BLaER1 treated with 17β-estradiol and CSF1 and Interleukin-3, amounts not matched to agents 10 nM and 100 nM (cell line): ENCODE data around the gene GABRB2.
A peak's percentile ranks its signal among the peaks of the same experiment; 100 is the strongest.
"Not testable (repeated sequence)": the region's sequence is repeated elsewhere in the genome, so short reads cannot be mapped to it uniquely, and the experiment has no call there.

Experiments used
- H3K27ac ChIP-seq, 11 experiments: shearing (Covaris generic); formaldehyde crosslinking; 2 replicates each; pipeline ENCODE4 v1.8.1; 2022
- H3K27me3 ChIP-seq, 11 experiments: shearing (Covaris generic); formaldehyde crosslinking; 2 replicates each; pipeline ENCODE4 v1.8.1; 2022
- H3K36me3 ChIP-seq, 11 experiments: shearing (Covaris generic); formaldehyde crosslinking; 2 replicates each; pipeline ENCODE4 v1.8.1; 2022
- H3K4me1 ChIP-seq, 10 experiments: shearing (Covaris generic); formaldehyde crosslinking; 2 replicates each; pipeline ENCODE4 v1.8.1; 2022
- H3K4me2 ChIP-seq, 11 experiments: shearing (Covaris generic); formaldehyde crosslinking; 2 replicates each; pipeline ENCODE4 v1.8.1; 2022
- H3K4me3 ChIP-seq, 10 experiments: shearing (Covaris generic); formaldehyde crosslinking; 2 replicates each; pipeline ENCODE4 v1.8.1; 2022
- H3K9ac ChIP-seq, 11 experiments: shearing (Covaris generic); formaldehyde crosslinking; 2 replicates each; pipeline ENCODE4 v1.8.1; 2022
- H3K9me3 ChIP-seq, 11 experiments: shearing (Covaris generic); formaldehyde crosslinking; replicated peaks in 1 of 11; 2 replicates each; pipeline ENCODE4 v1.8.1; 2022
- H4K20me1 ChIP-seq, 11 experiments: shearing (Covaris generic); formaldehyde crosslinking; 2 replicates each; pipeline ENCODE4 v1.8.1; 2022
- Cebpa-rat ChIP-seq, 11 experiments: shearing (Covaris generic); IDR thresholded peaks; 2 replicates each; pipeline ENCODE4 v1.8.1; 2022

The GABRB2 gene

DNA sequence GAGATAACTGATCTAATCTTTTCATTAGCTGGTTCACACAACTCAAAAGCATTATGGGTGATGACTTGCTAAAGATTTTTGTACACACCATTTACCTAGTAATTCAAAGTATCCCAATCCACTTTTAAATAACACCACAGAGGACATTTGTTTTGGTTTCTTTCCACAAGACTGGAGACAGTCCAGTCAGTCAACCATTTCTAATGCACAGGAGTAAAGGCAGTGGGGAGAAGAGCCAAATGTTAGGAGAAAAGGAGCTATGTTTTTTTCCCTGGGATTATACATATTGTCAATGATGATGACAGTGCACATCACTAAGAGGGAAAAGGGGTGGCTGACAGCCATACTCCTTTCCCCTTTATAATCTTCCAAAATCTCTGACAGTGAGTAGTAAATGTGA, 240.9 kb downstream of the GABRB2 start:
- no peak for TF ChIP-seq Cebpa-rat (IDR thresholded peaks at IDR 0.05)
- no peaks in the 10 kb centered on the region for H3K36me3 ChIP-seq
- peaks cover 0 to 20% (median 7%) of the 10 kb centered on the region in 10 experiments; a peak in 13 of 20 replicates for H3K4me1 ChIP-seq
- H3K4me3 ChIP-seq: no peak overlapping the region
- no peaks in the 10 kb centered on the region for H3K27me3 ChIP-seq
- H3K4me2 ChIP-seq: no peak overlapping the region
- no peak overlapping the region for H3K9ac ChIP-seq
- no peaks in the 10 kb centered on the region for H4K20me1 ChIP-seq
- peaks cover 0 to 17% (median 4%) of the 10 kb centered on the region in 11 experiments; a peak in 7 of 22 replicates for H3K9me3 ChIP-seq
- H3K27ac ChIP-seq: no peak overlapping the region

GRCh38 chr5:161302559-161302958, 244.0 kb downstream of the GABRB2 start:
- H3K4me2 ChIP-seq: peak overlapping the region in 7 of 11 experiments; percentile 2 to 64 (median 34); a peak in 12 of 22 replicates

GRCh38 chr5:161301586-161301985, 244.9 kb downstream of the GABRB2 start:
- Histone ChIP-seq H3K4me2 (peak overlapping the region in 1 of 11 experiments; percentile 14; a peak in 1 of 22 replicates), H3K4me3 (no peak overlapping the region), H3K4me1 (peaks cover 5 to 20% (median 10%) of the 10 kb centered on the region in 10 experiments; a peak in 17 of 20 replicates), H4K20me1 (no peaks in the 10 kb centered on the region), H3K9me3 (peaks cover 0 to 14% (median 9%) of the 10 kb centered on the region in 11 experiments; a peak in 15 of 22 replicates), H3K27ac (no peak overlapping the region), H3K27me3 (no peaks in the 10 kb centered on the region), H3K9ac (no peak overlapping the region), H3K36me3 (no peaks in the 10 kb centered on the region)
- TF ChIP-seq Cebpa-rat (IDR thresholded peaks at IDR 0.05): no peak

More at GRCh38 chr5:161302559-161302958, 244.0 kb downstream of the GABRB2 start:
- peaks cover 5 to 20% (median 10%) of the 10 kb centered on the region in 10 experiments; a peak in 17 of 20 replicates for H3K4me1 ChIP-seq
- no peaks in the 10 kb centered on the region for H3K36me3 ChIP-seq
- H3K9me3 ChIP-seq: peaks cover 0 to 14% (median 9%) of the 10 kb centered on the region in 11 experiments; a peak in 14 of 22 replicates
- H3K27me3 ChIP-seq: no peaks in the 10 kb centered on the region
- H3K27ac ChIP-seq: no peak overlapping the region
- no peaks in the 10 kb centered on the region for H4K20me1 ChIP-seq
- no peak for TF ChIP-seq Cebpa-rat (IDR thresholded peaks at IDR 0.05)
- no peak overlapping the region for H3K4me3 ChIP-seq
- no peak overlapping the region for H3K9ac ChIP-seq

GRCh38 chr5:161299053-161299452, 247.5 kb downstream of the GABRB2 start:
- Histone ChIP-seq H3K4me3 (no peak overlapping the region), H3K4me1 (peaks cover 5 to 24% (median 10%) of the 10 kb centered on the region in 10 experiments; a peak in 17 of 20 replicates), H3K9me3 (peaks cover 0 to 14% (median 9%) of the 10 kb centered on the region in 11 experiments; a peak in 15 of 22 replicates), H3K27me3 (no peaks in the 10 kb centered on the region), H3K4me2 (peak overlapping the region in 2 of 11 experiments; percentile 31 to 63; a peak in 4 of 22 replicates), H4K20me1 (no peaks in the 10 kb centered on the region), H3K36me3 (no peaks in the 10 kb centered on the region), H3K9ac (no peak overlapping the region), H3K27ac (no peak overlapping the region)
- no peak for TF ChIP-seq Cebpa-rat (IDR thresholded peaks at IDR 0.05)

- H3K4me1 ChIP-seq: peaks cover under 1 to 24% (median 3%) of the 10 kb centered on the region in 10 experiments; a peak in 16 of 20 replicates
- not testable (repeated sequence) for H3K27ac ChIP-seq, H3K36me3 ChIP-seq, H4K20me1 ChIP-seq, H3K4me3 ChIP-seq, H3K9ac ChIP-seq, H3K27me3 ChIP-seq, H3K4me2 ChIP-seq
- peaks cover 0 to 14% (median 9%) of the 10 kb centered on the region in 11 experiments; a peak in 15 of 22 replicates for H3K9me3 ChIP-seq
These were observed 249.1 kb downstream of the GABRB2 start for GRCh38 chr5:161297388-161297787.

DNA sequence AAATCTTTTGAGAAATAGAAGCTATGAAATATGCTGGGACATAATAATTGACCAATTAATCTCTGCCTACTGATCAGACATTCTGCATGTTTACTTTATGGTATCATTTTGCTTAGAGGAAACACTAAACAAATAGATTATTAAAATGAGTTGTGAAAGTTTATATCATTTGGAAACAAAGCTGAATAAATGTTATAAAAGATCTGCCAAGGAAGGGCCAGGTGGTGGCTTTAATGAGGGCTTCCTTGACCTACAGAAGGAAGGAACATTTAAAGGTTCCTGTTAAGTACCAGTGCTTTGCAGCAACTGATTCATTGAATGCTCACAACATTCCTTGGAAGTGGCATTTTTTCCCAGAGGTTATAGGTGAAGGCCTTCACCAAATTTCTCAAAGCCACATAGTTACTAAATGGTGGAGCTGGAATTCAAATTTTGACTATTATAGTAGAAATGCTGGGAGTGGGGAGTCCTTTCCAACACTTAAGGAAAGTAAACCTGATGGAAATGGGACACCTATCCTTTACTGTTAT, 250.7 kb downstream of the GABRB2 start:
- no peak for TF ChIP-seq Cebpa-rat (IDR thresholded peaks at IDR 0.05)
- no peak overlapping the region for H3K4me3 ChIP-seq

DNA sequence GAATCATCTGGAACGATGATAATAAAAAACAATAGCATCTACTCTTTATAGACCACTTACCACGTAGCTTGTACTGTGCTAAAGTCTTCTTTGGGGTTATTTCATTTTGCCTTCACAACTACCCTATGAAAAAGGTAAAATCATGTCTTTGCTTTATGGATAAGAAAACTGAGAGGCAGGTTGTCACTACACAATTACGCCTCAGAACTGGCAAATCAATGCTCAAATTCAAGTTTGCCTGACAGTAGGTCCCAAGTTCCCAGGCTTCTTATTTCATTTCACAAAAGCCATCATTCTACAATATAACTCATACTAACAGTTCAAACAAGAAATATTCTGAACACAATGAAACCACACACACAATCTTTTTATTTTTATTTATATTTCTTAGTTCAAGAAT, 258.5 kb downstream of the GABRB2 start:
- no peak for TF ChIP-seq Cebpa-rat (IDR thresholded peaks at IDR 0.05)
- Histone ChIP-seq H3K4me3 (no peak overlapping the region), H3K27ac (no peak overlapping the region), H3K9me3 (no peaks in the 10 kb centered on the region), H3K4me2 (no peak overlapping the region), H4K20me1 (no peaks in the 10 kb centered on the region), H3K9ac (no peak overlapping the region), H3K36me3 (no peaks in the 10 kb centered on the region), H3K4me1 (peaks cover 0 to 11% (median 4%) of the 10 kb centered on the region in 10 experiments; a peak in 4 of 20 replicates), H3K27me3 (no peaks in the 10 kb centered on the region)

More for the DNA sequence above, 250.7 kb downstream of the GABRB2 start:
- no peaks in the 10 kb centered on the region for H3K27me3 ChIP-seq
- peaks cover 0 to 24% (median 0%) of the 10 kb centered on the region in 10 experiments; a peak in 5 of 20 replicates for H3K4me1 ChIP-seq
- no peaks in the 10 kb centered on the region for H3K36me3 ChIP-seq
- H3K4me2 ChIP-seq: no peak overlapping the region
- no peak overlapping the region for H3K9ac ChIP-seq
- no peak overlapping the region for H3K27ac ChIP-seq
- H4K20me1 ChIP-seq: no peaks in the 10 kb centered on the region
- peaks cover 0 to 14% (median 9%) of the 10 kb centered on the region in 11 experiments; a peak in 15 of 22 replicates for H3K9me3 ChIP-seq

DNA sequence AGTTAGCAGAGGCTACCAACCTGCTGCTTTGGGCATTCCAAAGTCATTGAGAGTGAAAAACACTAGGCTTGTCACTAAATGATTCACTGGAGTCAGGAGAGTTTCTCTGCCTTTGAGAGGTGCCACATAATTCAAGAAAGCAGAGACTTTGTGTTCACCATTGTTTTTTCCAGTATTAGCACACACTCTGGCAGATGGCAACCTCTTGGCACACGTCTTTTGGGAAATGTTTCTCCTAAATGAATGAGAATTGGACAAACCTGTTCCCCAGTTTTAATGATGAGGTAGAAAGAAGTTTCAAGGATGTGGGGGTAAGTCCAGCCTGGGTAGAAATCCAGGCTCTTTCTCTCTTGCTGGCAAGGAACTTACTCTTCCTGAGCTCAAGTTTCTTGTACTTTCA, 259.1 kb downstream of the GABRB2 start:
- Histone ChIP-seq H3K4me3 (no peak overlapping the region), H3K9ac (no peak overlapping the region), H4K20me1 (no peaks in the 10 kb centered on the region), H3K9me3 (no peaks in the 10 kb centered on the region), H3K4me2 (no peak overlapping the region), H3K27ac (no peak overlapping the region), H3K27me3 (no peaks in the 10 kb centered on the region), H3K36me3 (no peaks in the 10 kb centered on the region), H3K4me1 (peaks cover 0 to 11% (median 4%) of the 10 kb centered on the region in 10 experiments; a peak in 4 of 20 replicates)
- no peak for TF ChIP-seq Cebpa-rat (IDR thresholded peaks at IDR 0.05)

GRCh38 chr5:161286066-161286655, 260.4 kb downstream of the GABRB2 start:
- no peaks in the 10 kb centered on the region; a peak in 1 of 22 replicates for H3K9me3 ChIP-seq
- H3K4me1 ChIP-seq: peaks cover 0 to 11% (median 4%) of the 10 kb centered on the region in 10 experiments; a peak in 4 of 20 replicates
- H4K20me1 ChIP-seq: no peaks in the 10 kb centered on the region
- 0 out of 22 replicates have a peak overlapping the region, but pooled peaks of 1 of the 11 experiments have one; percentile 19 for H3K27ac ChIP-seq
- no peaks in the 10 kb centered on the region for H3K36me3 ChIP-seq
- H3K4me2 ChIP-seq: peak overlapping the region in 9 of 11 experiments; percentile 20 to 64 (median 45); a peak in 14 of 22 replicates
- no peak for TF ChIP-seq Cebpa-rat (IDR thresholded peaks at IDR 0.05)
- H3K4me3 ChIP-seq: no peak overlapping the region
- no peak overlapping the region for H3K9ac ChIP-seq
- H3K27me3 ChIP-seq: no peaks in the 10 kb centered on the region
